Measurements from ENCODE around the gene KRTAP10-3. TPM values are rescaled to one million over a fixed set of nuclear protein-coding genes. Genes with fewer than 3 reads are reported as not detected.
"Not testable (repeated sequence)": the region's sequence is repeated elsewhere in the genome, so short reads cannot be mapped to it uniquely, and the experiment has no call there.

The KRTAP10-3 gene
- total RNA-seq, 3 donors from 2014 or later, result not detected

GRCh38 chr21:44601596-44602462, 43.2 kb upstream of the KRTAP10-3 start:
- H3K27ac ChIP-seq, result no peak overlapping the region
- DNase-seq (ENCODE audit: low spot score in 2 of 2), result no peak
- intact Hi-C loops (cut with DNase I; ENCODE audit: low total_unique reads), result no loop called here
- TF ChIP-seq POLR2AphosphoS5 (IDR thresholded peaks at IDR 0.05) (no peak), POLR2A (IDR thresholded peaks at IDR 0.05) (no peak)
- no peaks in the 10 kb centered on the region for H3K4me1 ChIP-seq
- H3K36me3 ChIP-seq, result no peaks in the 10 kb centered on the region
- H3K4me3 ChIP-seq, result no peak overlapping the region
- H3K9me3 ChIP-seq, result peaks cover 0 to 12% of the 10 kb centered on the region in 2 donors
- H3K27me3 ChIP-seq, result peaks cover 0 to 60% of the 10 kb centered on the region in 2 donors

- DNase-seq (ENCODE audit: low spot score in 2 of 2); H3K4me3 ChIP-seq; H3K27ac ChIP-seq; H3K4me1 ChIP-seq; H3K36me3 ChIP-seq; intact Hi-C loops (cut with DNase I; ENCODE audit: low total_unique reads): not testable (repeated sequence)
- Histone ChIP-seq H3K27me3 (peaks cover 0 to 56% of the 10 kb centered on the region in 2 donors), H3K9me3 (peaks cover 0 to 12% of the 10 kb centered on the region in 2 donors)
Measured at GRCh38 chr21:44601091-44601490, 42.5 kb upstream of the KRTAP10-3 start.

DNA sequence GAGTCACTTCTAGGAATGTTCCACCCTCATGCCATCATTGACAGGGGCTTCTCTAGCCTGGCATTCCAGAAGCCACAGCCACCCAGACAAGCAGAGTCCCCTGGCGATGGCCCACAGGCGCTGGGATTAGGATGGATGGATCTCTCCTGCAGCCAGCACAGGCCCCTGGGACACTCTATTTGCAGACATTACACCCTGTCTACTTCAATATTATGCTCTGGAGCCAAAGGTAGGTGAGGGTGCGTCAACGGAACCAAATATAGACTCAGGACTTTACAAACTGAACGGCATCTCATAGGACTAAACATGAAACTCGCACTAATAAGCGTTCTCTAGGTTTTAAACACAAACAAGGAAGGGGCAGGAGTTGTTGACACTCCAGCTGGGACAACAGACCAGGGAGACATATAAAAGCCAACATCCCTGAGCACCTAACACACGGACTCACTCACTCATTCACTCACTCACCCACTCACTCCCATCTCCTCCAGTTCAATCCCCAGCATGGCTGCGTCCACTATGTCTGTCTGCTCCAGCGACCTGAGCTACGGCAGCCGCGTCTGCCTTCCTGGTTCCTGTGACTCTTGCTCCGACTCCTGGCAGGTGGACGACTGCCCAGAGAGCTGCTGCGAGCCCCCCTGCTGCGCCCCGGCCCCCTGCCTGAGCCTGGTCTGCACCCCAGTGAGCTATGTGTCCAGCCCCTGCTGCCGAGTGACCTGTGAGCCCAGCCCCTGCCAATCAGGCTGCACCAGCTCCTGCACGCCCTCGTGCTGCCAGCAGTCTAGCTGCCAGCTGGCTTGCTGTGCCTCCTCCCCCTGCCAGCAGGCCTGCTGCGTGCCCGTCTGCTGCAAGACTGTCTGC, 41.8 kb upstream of the KRTAP10-3 start, which contains the start of gene KRTAP10-7:
Gene KRTAP10-7 (plus strand): TSS at position 480 of the 861 bp plus-strand sequence. CDS start 25 bp downstream, at position 505.
- H3K36me3 ChIP-seq, result not testable (repeated sequence)

DNA sequence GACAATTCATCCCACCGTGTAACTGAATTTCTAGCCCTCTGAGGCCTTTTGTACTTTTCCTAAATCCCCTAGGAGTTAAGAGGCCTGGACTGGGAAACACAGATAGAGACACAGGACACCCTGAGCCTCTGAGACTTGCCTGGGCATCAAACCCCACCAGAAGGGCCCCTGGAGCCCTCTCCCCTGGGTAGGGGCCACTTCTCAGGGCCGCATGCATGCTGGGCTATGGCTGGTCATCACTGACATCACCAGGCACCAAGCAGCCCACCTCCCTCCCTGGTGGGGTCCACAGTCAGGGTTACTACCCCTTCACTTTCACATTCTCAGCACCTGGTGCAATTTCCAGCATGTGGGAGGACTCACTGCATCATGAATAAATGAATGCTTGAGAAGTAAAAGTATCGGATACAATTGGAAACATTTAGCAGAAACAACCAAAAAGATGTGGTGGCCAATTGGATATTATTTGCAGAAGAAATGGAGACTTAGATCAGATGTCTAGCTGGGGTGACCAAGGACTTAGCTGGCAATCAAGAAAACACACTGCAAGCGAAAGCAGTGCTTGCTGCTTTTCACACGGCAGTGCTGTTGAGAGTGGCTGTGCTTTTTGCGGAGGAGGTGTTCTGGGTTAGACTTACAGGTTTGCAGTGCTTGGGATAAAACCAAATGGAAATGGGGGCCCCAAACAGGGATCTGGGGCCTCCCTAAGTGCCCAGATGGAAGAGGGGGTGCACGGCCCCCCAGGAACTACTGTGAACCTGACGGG, 40.9 kb upstream of the KRTAP10-3 start:
- no peak for DNase-seq (ENCODE audit: low spot score in 2 of 2)
- H3K9me3 ChIP-seq, result peaks cover 0 to 10% of the 10 kb centered on the region in 2 donors
- H3K4me3 ChIP-seq, result no peak overlapping the region
- no peaks in the 10 kb centered on the region for H3K36me3 ChIP-seq
- no peak overlapping the region for H3K27ac ChIP-seq
- TF ChIP-seq CTCF (IDR thresholded peaks at IDR 0.05), result no peak
- no peak for TF ChIP-seq POLR2AphosphoS5 (IDR thresholded peaks at IDR 0.05)
- TF ChIP-seq POLR2A (IDR thresholded peaks at IDR 0.05), result no peak
- H3K27me3 ChIP-seq, result peaks cover 0 to 60% of the 10 kb centered on the region in 2 donors
- intact Hi-C loops (cut with DNase I; ENCODE audit: low total_unique reads), result no loop called here
- no peaks in the 10 kb centered on the region for H3K4me1 ChIP-seq

More for the DNA sequence above, 41.8 kb upstream of the KRTAP10-3 start, which contains the start of gene KRTAP10-7:
- H3K9me3 ChIP-seq, result peaks cover 0 to 12% of the 10 kb centered on the region in 2 donors
- DNase-seq (ENCODE audit: low spot score in 2 of 2); intact Hi-C loops (cut with DNase I; ENCODE audit: low total_unique reads); H3K4me1 ChIP-seq; H3K27ac ChIP-seq; H3K4me3 ChIP-seq: not testable (repeated sequence)
- peaks cover 0 to 60% of the 10 kb centered on the region in 2 donors for H3K27me3 ChIP-seq

- no peaks in the 10 kb centered on the region for H3K36me3 ChIP-seq
- intact Hi-C loops (cut with DNase I; ENCODE audit: low total_unique reads), result no loop called here
- no peak for DNase-seq (ENCODE audit: low spot score in 2 of 2)
- H3K27ac ChIP-seq, result no peak overlapping the region
- TF ChIP-seq CTCF (IDR thresholded peaks at IDR 0.05) (no peak), POLR2AphosphoS5 (IDR thresholded peaks at IDR 0.05) (no peak), POLR2A (IDR thresholded peaks at IDR 0.05) (no peak)
- H3K4me3 ChIP-seq, result no peak overlapping the region
- H3K4me1 ChIP-seq, result no peaks in the 10 kb centered on the region
- peaks cover 0 to 50% of the 10 kb centered on the region in 2 donors for H3K27me3 ChIP-seq
- peaks cover 0 to 7% of the 10 kb centered on the region in 2 donors for H3K9me3 ChIP-seq
Measured at GRCh38 chr21:44598061-44598460, 39.5 kb upstream of the KRTAP10-3 start.

- intact Hi-C loops (cut with DNase I; ENCODE audit: low total_unique reads), result no loop called here
- Histone ChIP-seq H3K27me3 (peaks cover 0 to 47% of the 10 kb centered on the region in 2 donors), H3K4me1 (no peaks in the 10 kb centered on the region), H3K36me3 (no peaks in the 10 kb centered on the region), H3K4me3 (no peak overlapping the region), H3K9me3 (peaks cover 0 to 7% of the 10 kb centered on the region in 2 donors), H3K27ac (no peak overlapping the region)
- no peak for DNase-seq (ENCODE audit: low spot score in 2 of 2)
- TF ChIP-seq CTCF (IDR thresholded peaks at IDR 0.05) (no peak), POLR2AphosphoS5 (IDR thresholded peaks at IDR 0.05) (no peak), POLR2A (IDR thresholded peaks at IDR 0.05) (no peak)
Measured at GRCh38 chr21:44596068-44596725, 37.6 kb upstream of the KRTAP10-3 start.

All from breast epithelium (tissue), 4 donors.